Large intestine (tissue), 1 donor: ENCODE measurements around the gene ITGBL1. TPM values are rescaled to one million over a fixed set of nuclear protein-coding genes. Genes with fewer than 3 reads are reported as not detected.

Source experiments
- polyA plus RNA-seq: library from polyadenylated mRNA; unstranded; fragments of 120-200 nt; gene quantifications from one replicate; pipeline ENCODE4 v1.2.1, GENCODE V29; 2013

Gene ITGBL1
- polyA plus RNA-seq, 1 donor = 0.13 TPM

Other genes starting within 250 kb of the ITGBL1 start
- 1.2 TPM for gene NALCN, start 36.2 kb upstream of the ITGBL1 start, polyA plus RNA-seq